Duodenal mucosa (tissue), 2 donors: Measurements from ENCODE around the gene ATP5ME.

ENCODE experiments used
- H3K27ac ChIP-seq: one replicate; pipeline ENCODE4 v1.7.0; 2013; ENCODE audit warnings: low read depth, low read length
- H3K27me3 ChIP-seq, 2 donors: one replicate each; pipeline ENCODE4 v1.7.0; 2013; ENCODE audit warnings: low read length in 2 of 2, control low read depth in 1 of 2; ENCODE audit not compliant: insufficient read depth in 2 of 2, control insufficient read depth in 1 of 2
- H3K36me3 ChIP-seq, 2 donors: one replicate each; pipeline ENCODE4 v1.7.0; 2013; ENCODE audit warnings: low read length in 2 of 2, control low read depth in 1 of 2; ENCODE audit not compliant: insufficient read depth in 2 of 2, control insufficient read depth in 1 of 2
- H3K4me1 ChIP-seq, 2 donors: one replicate each; pipeline ENCODE4 v1.7.0; 2013; ENCODE audit warnings: low read length in 2 of 2, control low read depth in 1 of 2; ENCODE audit not compliant: insufficient read depth in 2 of 2, control insufficient read depth in 1 of 2
- H3K4me3 ChIP-seq, 2 donors: one replicate each; pipeline ENCODE4 v1.7.0; 2013; ENCODE audit warnings: low read length in 2 of 2, low read depth in 1 of 2
- H3K9ac ChIP-seq, 2 donors: one replicate each; pipeline ENCODE4 v1.7.0; 2013; ENCODE audit warnings: low read length in 2 of 2, low read depth in 1 of 2
- H3K9me3 ChIP-seq, 2 donors: one replicate each; pipeline ENCODE4 v1.7.0; 2013; ENCODE audit warnings: low read length in 2 of 2, control low read depth in 1 of 2; ENCODE audit not compliant: control insufficient read depth in 1 of 2

The ATP5ME gene

DNA sequence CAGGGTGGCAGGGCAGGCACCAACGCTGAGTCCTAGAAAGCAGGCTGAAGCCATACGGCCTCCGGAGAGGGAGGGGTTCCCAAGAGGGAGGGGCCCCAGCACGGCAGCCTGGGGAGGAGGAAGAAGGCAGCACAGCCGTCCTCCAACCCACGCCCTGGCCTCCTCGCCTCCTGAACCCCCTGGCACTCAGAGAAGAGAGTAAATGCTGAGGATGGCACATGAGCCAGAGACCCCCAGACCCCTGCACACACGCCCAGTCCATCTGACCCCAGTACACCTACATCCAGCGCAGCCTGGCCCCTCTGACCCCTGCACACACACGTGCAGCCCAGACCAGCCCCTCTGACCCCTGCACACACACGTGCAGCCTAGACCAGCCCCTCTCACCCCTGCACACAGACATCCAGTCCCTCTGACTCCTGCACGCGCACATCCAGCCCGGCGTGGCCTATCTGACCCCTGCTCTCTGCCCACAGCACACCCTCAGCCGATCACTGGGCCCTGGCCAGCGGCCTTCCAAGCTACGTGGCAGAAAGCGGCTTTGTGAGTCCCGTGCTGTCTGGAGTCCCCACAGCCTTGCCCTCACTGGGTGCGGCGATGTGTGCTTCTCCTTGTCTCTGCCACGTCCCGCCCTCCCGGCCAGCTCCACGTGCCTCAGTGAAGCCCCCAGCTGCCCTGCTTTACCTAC, 18.5 kb downstream of the ATP5ME start:
- Histone ChIP-seq H3K4me3 (no peak overlapping the region), H3K4me1 (no peaks in the 10 kb centered on the region), H3K27ac (no peak overlapping the region), H3K9me3 (no peaks in the 10 kb centered on the region), H3K36me3 (no peaks in the 10 kb centered on the region), H3K9ac (no peak overlapping the region), H3K27me3 (peaks cover 10 to 12% of the 10 kb centered on the region in 2 donors)

DNA sequence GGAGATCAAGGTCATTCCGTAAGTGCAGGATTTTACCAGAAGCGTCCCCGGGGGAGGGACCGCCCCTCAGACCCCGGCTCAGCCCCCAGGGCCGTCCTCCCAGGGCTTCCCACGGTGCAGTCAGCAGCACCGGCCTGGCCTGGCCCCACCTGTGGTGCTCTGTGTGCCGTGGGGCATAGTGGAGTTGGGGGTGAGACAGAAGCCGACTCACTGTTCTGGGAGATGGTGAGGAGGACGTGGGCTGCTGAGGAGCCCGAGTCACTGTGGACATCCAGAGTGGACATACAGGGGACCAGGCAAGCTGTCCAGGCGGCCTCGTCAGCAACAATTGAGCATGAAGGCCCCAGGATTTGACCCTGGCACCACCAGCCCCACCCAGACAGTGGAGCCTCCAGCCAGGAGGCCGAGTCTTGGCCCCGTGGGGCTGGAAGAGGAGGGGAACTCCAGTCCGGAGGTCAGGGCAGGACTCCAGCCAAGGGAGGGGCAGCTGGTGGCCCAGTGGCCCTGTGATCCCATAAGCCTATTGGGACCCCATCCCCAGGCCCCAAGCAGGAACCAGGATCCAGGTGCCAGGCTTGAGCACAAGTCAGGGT, 19.1 kb downstream of the ATP5ME start:
- H3K4me1 ChIP-seq = no peaks in the 10 kb centered on the region
- no peak overlapping the region for H3K4me3 ChIP-seq
- H3K27ac ChIP-seq = no peak overlapping the region
- H3K9me3 ChIP-seq = no peaks in the 10 kb centered on the region
- peaks cover 14 to 19% of the 10 kb centered on the region in 2 donors for H3K27me3 ChIP-seq
- no peaks in the 10 kb centered on the region for H3K36me3 ChIP-seq
- H3K9ac ChIP-seq = no peak overlapping the region

DNA sequence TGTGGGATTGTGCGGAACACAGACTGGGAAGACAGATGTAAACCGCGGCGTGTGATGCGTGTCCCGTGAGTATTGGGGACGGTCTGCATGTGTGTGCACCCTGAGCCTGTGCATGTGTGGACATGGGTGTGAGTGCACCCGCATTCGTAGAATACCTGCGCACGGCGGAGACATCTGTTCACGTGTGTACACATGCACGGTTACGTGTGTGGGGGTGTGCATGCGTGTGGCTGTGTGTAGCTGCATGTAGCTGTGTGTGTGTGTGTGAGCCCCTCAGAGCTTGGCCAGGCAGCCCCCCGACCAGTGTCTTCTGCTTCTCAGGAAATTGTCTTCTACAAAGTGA, 19.6 kb downstream of the ATP5ME start:
- H3K27me3 ChIP-seq = peaks cover 14 to 24% of the 10 kb centered on the region in 2 donors

DNA sequence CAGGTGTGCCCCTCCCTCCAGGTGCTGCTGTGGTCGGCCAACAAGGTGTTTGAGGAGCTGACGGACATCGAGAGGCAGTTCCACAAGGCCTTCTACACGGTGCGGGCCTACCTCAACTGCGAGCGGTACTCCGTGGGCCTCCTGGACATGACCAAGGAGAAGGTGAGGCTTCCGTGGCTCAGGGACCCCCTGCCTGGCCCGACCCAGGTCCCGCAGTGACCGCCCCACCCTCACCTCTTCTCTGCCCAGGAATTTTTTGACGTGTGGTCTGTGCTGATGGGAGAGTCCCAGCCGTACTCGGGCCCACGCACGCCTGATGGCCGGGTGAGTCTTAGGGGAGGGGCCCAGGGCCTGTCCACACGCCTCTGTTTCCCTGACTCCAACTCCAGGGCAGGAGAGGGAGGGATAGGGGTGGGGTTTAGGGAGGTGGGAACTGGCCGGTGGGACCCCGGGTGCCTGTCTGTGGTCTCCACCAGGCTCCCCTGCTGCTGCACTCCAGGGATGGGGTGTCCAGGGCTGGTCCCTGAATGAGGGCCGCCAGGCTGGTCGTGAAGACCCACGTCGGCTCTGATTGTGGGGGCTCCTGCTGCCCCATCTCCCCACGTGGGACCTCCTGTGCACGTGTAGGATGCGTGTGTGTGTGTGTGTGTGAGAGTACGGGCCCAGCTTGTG, 20.1 kb downstream of the ATP5ME start:
- H3K4me1 ChIP-seq = no peaks in the 10 kb centered on the region
- peaks cover 14 to 24% of the 10 kb centered on the region in 2 donors for H3K27me3 ChIP-seq
- no peaks in the 10 kb centered on the region for H3K9me3 ChIP-seq
- H3K9ac ChIP-seq = no peak overlapping the region
- H3K36me3 ChIP-seq = no peaks in the 10 kb centered on the region
- H3K27ac ChIP-seq = no peak overlapping the region
- no peak overlapping the region for H3K4me3 ChIP-seq

More for the DNA sequence above, 19.6 kb downstream of the ATP5ME start:
- no peak overlapping the region for H3K4me3 ChIP-seq
- no peaks in the 10 kb centered on the region for H3K4me1 ChIP-seq
- H3K36me3 ChIP-seq = no peaks in the 10 kb centered on the region
- no peak overlapping the region for H3K27ac ChIP-seq
- H3K9me3 ChIP-seq = no peaks in the 10 kb centered on the region
- no peak overlapping the region for H3K9ac ChIP-seq

GRCh38 chr4:653080-653821, 20.8 kb downstream of the ATP5ME start:
- Histone ChIP-seq H3K4me1 (no peaks in the 10 kb centered on the region), H3K36me3 (no peaks in the 10 kb centered on the region), H3K9me3 (no peaks in the 10 kb centered on the region), H3K9ac (no peak overlapping the region), H3K27me3 (peaks cover 14 to 24% of the 10 kb centered on the region in 2 donors), H3K27ac (no peak overlapping the region), H3K4me3 (no peak overlapping the region)

- Histone ChIP-seq H3K27me3 (peaks cover 14 to 24% of the 10 kb centered on the region in 2 donors), H3K36me3 (no peaks in the 10 kb centered on the region), H3K4me3 (no peak overlapping the region), H3K4me1 (no peaks in the 10 kb centered on the region), H3K9ac (no peak overlapping the region), H3K9me3 (no peaks in the 10 kb centered on the region), H3K27ac (no peak overlapping the region)
Observed at GRCh38 chr4:651884-652642, 22.0 kb downstream of the ATP5ME start.

DNA sequence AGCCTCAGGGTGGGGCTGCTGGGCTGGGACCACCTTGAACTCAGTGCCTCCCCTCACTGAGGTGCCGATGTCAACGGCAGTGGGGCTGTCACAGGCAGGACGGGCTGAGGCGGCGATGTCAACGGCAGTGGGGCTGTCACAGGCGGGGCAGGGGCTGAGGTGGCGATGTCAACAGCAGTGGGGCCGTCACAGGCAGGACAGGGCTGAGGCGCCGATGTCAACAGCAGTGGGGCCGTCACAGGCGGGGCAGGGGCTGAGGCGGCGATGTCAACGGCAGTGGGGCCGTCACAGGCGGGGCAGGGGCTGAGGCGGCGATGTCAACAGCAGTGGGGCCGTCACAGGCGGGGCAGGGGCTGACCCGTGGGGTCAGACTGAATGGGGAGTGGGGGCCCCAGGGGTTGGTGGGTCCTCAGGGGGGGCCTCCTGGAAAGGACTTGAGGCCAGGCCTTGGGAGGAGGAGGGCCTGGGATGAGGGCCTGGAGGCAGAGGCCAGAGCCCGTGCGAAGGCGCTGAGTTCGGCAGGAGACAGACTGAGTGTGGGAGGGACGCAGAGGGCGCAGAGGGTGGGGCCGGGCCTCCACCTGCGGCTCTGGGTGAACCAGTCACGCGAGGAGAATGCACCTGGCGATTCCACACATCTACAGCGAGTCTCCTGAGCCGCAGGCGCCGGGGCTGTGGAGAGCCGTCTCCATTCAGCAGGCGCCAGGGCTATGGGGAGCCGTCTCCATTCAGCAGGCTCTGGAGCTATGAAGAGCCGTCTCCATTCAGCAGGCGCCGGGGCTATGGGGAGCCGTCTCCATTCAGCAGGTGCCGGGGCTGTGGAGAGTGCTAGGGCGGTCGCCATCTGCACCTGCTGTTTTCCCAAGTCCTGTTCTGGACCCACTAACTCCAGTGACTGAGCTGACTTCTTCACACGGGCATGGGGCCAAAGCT, 22.9 kb downstream of the ATP5ME start:
- H3K4me3 ChIP-seq = no peak overlapping the region
- H3K4me1 ChIP-seq = no peaks in the 10 kb centered on the region
- peaks cover 14 to 24% of the 10 kb centered on the region in 2 donors for H3K27me3 ChIP-seq
- no peaks in the 10 kb centered on the region for H3K9me3 ChIP-seq
- no peak overlapping the region for H3K9ac ChIP-seq
- no peaks in the 10 kb centered on the region for H3K36me3 ChIP-seq
- no peak overlapping the region for H3K27ac ChIP-seq

DNA sequence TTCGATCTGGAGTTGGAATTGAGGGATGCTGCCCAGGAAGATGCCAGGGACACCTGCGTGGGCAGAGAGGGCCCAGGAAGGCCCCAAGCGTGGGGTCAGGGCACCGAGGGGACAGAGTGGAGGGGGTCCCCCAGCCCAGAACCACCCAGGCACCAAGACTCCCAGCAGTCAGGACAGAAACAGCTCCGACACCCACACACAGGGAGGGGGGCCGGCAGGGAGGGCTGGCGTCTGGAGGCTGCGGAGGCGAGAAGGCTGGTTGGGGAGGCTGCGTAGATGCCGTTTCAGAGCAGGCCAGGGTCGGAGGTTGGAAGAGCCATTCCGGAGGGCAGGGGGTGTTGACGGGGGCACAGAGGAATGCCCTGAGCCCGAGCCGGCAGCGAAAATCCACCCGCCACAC, 23.6 kb downstream of the ATP5ME start:
- Histone ChIP-seq H3K27me3 (peaks cover 14 to 24% of the 10 kb centered on the region in 2 donors), H3K9ac (no peak overlapping the region), H3K4me1 (no peaks in the 10 kb centered on the region), H3K9me3 (no peaks in the 10 kb centered on the region), H3K27ac (no peak overlapping the region), H3K4me3 (no peak overlapping the region), H3K36me3 (no peaks in the 10 kb centered on the region)

- H3K9me3 ChIP-seq = no peaks in the 10 kb centered on the region
- H3K27ac ChIP-seq = no peak overlapping the region
- H3K36me3 ChIP-seq = no peaks in the 10 kb centered on the region
- H3K9ac ChIP-seq = no peak overlapping the region
- no peak overlapping the region for H3K4me3 ChIP-seq
- no peaks in the 10 kb centered on the region for H3K4me1 ChIP-seq
- H3K27me3 ChIP-seq = peaks cover 14 to 24% of the 10 kb centered on the region in 2 donors
Observed at GRCh38 chr4:649751-650310, 24.2 kb downstream of the ATP5ME start.
